Caco-2 (cell line): ENCODE data around the gene DNAJA3. TPM values are rescaled to one million over a fixed set of nuclear protein-coding genes. Genes with fewer than 3 reads are reported as not detected.

Source experiments
- BruUV-seq: library from RNA; stranded (reverse); fragments of 400-500 nt; replicated peaks from 2 replicates; lab custom pipeline; 2021; lab: Mats Ljungman, UMichigan
- CTCF ChIA-PET: fragments of 300-600 bp; sonication (Branson Sonifier 250); formaldehyde crosslinking; loops from one replicate; lab custom pipeline; 2022; ENCODE audit warnings: antibody characterized with exemption; lab: Charles Lee
- POLR2A ChIA-PET: fragments of 300-600 bp; sonication (Branson Sonifier 250); formaldehyde crosslinking; loops from one replicate; lab custom pipeline; 2022; ENCODE audit warnings: antibody characterized with exemption; lab: Charles Lee
- DNase-seq, 2 experiments: peaks; one replicate each; pipeline versions ENCODE4 v3.0.0 to v3.0.0-alpha.2; 2020 to 2022
- H3K27me3 ChIP-seq: replicated peaks from 2 replicates; pipeline ENCODE4 v1.6.0; 2011; ENCODE audit warnings: low read length; ENCODE audit not compliant: control insufficient read depth, insufficient read depth
- H3K36me3 ChIP-seq: 2 replicates; pipeline ENCODE4 v1.5.1; 2011; ENCODE audit warnings: low read length; ENCODE audit not compliant: control insufficient read depth, insufficient read depth
- H3K4me1 ChIP-seq: fragments of 250-450 bp; sonication (Bioruptor Pico); 2 replicates; pipeline ENCODE4 v1.5.1; 2020; ENCODE audit warnings: mild to moderate bottlenecking
- H3K4me3 ChIP-seq: 2 replicates; pipeline ENCODE4 v1.5.1; 2011; ENCODE audit warnings: low read depth, mild to moderate bottlenecking, control low read depth, low read length
- H3K9me3 ChIP-seq: fragments of 250-450 bp; sonication (Bioruptor Pico); 2 replicates; pipeline ENCODE4 v1.5.1; 2020; ENCODE audit warnings: mild to moderate bottlenecking, moderate library complexity
- H3K27ac Mint-ChIP-seq: one replicate; pipeline ENCODE4 v1.8.0; 2022; ENCODE audit warnings: mixed read lengths; ENCODE audit not compliant: unreplicated experiment
- H3K27me3 Mint-ChIP-seq: one replicate; pipeline ENCODE4 v1.8.0; 2022; ENCODE audit warnings: mixed read lengths; ENCODE audit not compliant: insufficient read depth, unreplicated experiment
- H3K36me3 Mint-ChIP-seq: one replicate; pipeline ENCODE4 v1.8.0; 2022; ENCODE audit warnings: mild to moderate bottlenecking, mixed read lengths; ENCODE audit not compliant: insufficient read depth, unreplicated experiment
- H3K4me1 Mint-ChIP-seq: one replicate; pipeline ENCODE4 v1.8.0; 2022; ENCODE audit warnings: low read depth, mixed read lengths; ENCODE audit not compliant: unreplicated experiment
- H3K4me3 Mint-ChIP-seq: one replicate; pipeline ENCODE4 v1.8.0; 2022; ENCODE audit warnings: mild to moderate bottlenecking, moderate library complexity, mixed read lengths; ENCODE audit not compliant: unreplicated experiment
- H3K9me3 Mint-ChIP-seq: one replicate; pipeline ENCODE4 v1.8.0; 2022; ENCODE audit warnings: mixed read lengths; ENCODE audit not compliant: unreplicated experiment
- CTCF ChIP-seq, 2 experiments: fragments of 200-600 bp in 1 of 2; IDR thresholded peaks; 1 replicate in 1 of 2; 2 replicates in 1 of 2; pipeline versions ENCODE4 v1.5.1 to v1.8.0; 2011 to 2022; ENCODE audit warnings: antibody characterized with exemption in 1 of 2, control low read depth in 1 of 2, inconsistent platforms in 1 of 2, low read depth in 1 of 2, low read length in 1 of 2, mild to moderate bottlenecking in 1 of 2, moderate library complexity in 1 of 2; ENCODE audit not compliant: insufficient read depth in 1 of 2, severe bottlenecking in 1 of 2, unreplicated experiment in 1 of 2
- intact Hi-C: fragments of 100-400 bp; cut with micrococcal nuclease; formaldehyde crosslinking; loops from one replicate; pipeline ENCODE4 v1.10.0; 2022; ENCODE audit not compliant: unreplicated experiment
- total RNA-seq: library from RNA; stranded (reverse); gene quantifications from 2 replicates; pipeline ENCODE4 v1.2.3, GENCODE V29; 2022

Gene DNAJA3
- total RNA-seq, 1 experiment from 2014 or later: 77.1 TPM

- Mint-ChIP-seq H3K4me1 (no peaks in the 10 kb centered on the region), H3K9me3 (no peaks in the 10 kb centered on the region), H3K36me3 (no peaks in the 10 kb centered on the region), H3K27me3 (no peaks in the 10 kb centered on the region), H3K4me3 (no peak overlapping the region), H3K27ac (no peak overlapping the region)
- DNase-seq: no peak
- Histone ChIP-seq H3K9me3 (no peaks in the 10 kb centered on the region), H3K4me3 (no peak overlapping the region), H3K27me3 (no peaks in the 10 kb centered on the region), H3K4me1 (no peaks in the 10 kb centered on the region), H3K36me3 (peaks cover 1% of the 10 kb centered on the region)
- CTCF ChIA-PET: no interaction called here
- no peak for TF ChIP-seq CTCF (IDR thresholded peaks at IDR 0.05; ENCODE audit: insufficient read depth in 1 of 2, low read depth in 1 of 2, low read length in 1 of 2, severe bottlenecking in 1 of 2, unreplicated experiment in 1 of 2)
- POLR2A ChIA-PET: no interaction called here
- intact Hi-C loops: no loop called here
- BruUV-seq: no TSS peak
Measured at GRCh38 chr16:4395055-4395726, 30.5 kb upstream of the DNAJA3 start.

- POLR2A ChIA-PET: no interaction called here
- Histone ChIP-seq H3K36me3 (peaks cover 1% of the 10 kb centered on the region), H3K4me1 (no peaks in the 10 kb centered on the region), H3K4me3 (no peak overlapping the region), H3K27me3 (no peaks in the 10 kb centered on the region), H3K9me3 (no peaks in the 10 kb centered on the region)
- Mint-ChIP-seq H3K27me3 (no peaks in the 10 kb centered on the region), H3K36me3 (peaks cover 7% of the 10 kb centered on the region), H3K4me3 (no peak overlapping the region), H3K9me3 (no peaks in the 10 kb centered on the region), H3K4me1 (no peaks in the 10 kb centered on the region), H3K27ac (no peak overlapping the region)
- DNase-seq: no peak
- CTCF ChIA-PET: no interaction called here
- no TSS peak for BruUV-seq
- no peak for TF ChIP-seq CTCF (IDR thresholded peaks at IDR 0.05; ENCODE audit: insufficient read depth in 1 of 2, low read depth in 1 of 2, low read length in 1 of 2, severe bottlenecking in 1 of 2, unreplicated experiment in 1 of 2)
- intact Hi-C loops: no loop called here
Measured at GRCh38 chr16:4399001-4399730, 26.5 kb upstream of the DNAJA3 start.

GRCh38 chr16:4401094-4401501, 24.6 kb upstream of the DNAJA3 start:
- Histone ChIP-seq H3K4me1 (no peaks in the 10 kb centered on the region), H3K4me3 (no peak overlapping the region), H3K36me3 (no peaks in the 10 kb centered on the region), H3K9me3 (no peaks in the 10 kb centered on the region), H3K27me3 (no peaks in the 10 kb centered on the region)
- no peak overlapping the region for H3K4me3 Mint-ChIP-seq
- no peaks in the 10 kb centered on the region for H3K4me1 Mint-ChIP-seq
- ChIA-PET POLR2A (interaction anchor here (0.6 kb wide), 1 partner anchor 103 kb away, joined by 4 read pairs; no protein-coding TSS in a partner anchor), CTCF (interaction anchor here (3.6 kb wide), 1 partner anchor 147 kb away, joined by 19 read pairs; no protein-coding TSS in a partner anchor)
- no TSS peak for BruUV-seq
- H3K27ac Mint-ChIP-seq: no peak overlapping the region
- no peaks in the 10 kb centered on the region for H3K27me3 Mint-ChIP-seq
- DNase-seq: no peak
- peaks cover 13% of the 10 kb centered on the region for H3K36me3 Mint-ChIP-seq
- H3K9me3 Mint-ChIP-seq: no peaks in the 10 kb centered on the region
- intact Hi-C loops: loop anchor here (5.0 kb wide), 1 partner anchor 129 kb away; the partner anchor contains the start of gene TFAP4
- no peak for TF ChIP-seq CTCF (IDR thresholded peaks at IDR 0.05; ENCODE audit: insufficient read depth in 1 of 2, low read depth in 1 of 2, low read length in 1 of 2, severe bottlenecking in 1 of 2, unreplicated experiment in 1 of 2)
